GM18951 (cell line): ENCODE results near the gene TBCEL.

ENCODE experiments used
- POLR2A ChIP-seq: IDR thresholded peaks from 4 replicates; pipeline ENCODE4 v1.6.1; 2011; ENCODE audit warnings: mild to moderate bottlenecking; ENCODE audit not compliant: insufficient read length, insufficient read depth; ENCODE audit errors: extremely low read depth
- in situ Hi-C: fragments of 300-500 bp; cut with MboI; formaldehyde crosslinking; loops from one replicate; pipeline ENCODE4 v1.12.0; 2022; ENCODE audit warnings: low sequenced_read_pairs, mixed read lengths, inconsistent platforms; ENCODE audit not compliant: unreplicated experiment

TBCEL gene

DNA sequence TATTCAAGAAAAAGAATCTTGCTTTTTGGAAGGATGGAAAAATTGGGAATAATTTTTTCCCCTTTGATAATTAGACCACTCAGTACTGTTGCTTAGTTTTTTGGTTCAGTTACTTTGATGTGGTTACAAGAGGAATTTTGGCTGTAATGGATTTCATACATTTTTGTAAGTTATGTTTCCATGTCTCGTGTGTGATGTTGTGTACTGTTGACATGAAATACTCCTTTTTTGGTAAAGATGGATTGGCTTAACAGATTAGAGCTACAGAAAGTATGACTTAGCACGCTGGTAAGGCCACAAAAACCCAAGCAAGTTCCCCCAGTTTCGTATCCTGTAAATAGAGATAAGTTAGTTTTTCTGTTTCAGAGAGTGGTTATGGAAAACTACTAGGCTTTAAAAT, 11.9 kb downstream of the TBCEL start:
- TF ChIP-seq POLR2A = no peak
- in situ Hi-C loops = no loop called here

DNA sequence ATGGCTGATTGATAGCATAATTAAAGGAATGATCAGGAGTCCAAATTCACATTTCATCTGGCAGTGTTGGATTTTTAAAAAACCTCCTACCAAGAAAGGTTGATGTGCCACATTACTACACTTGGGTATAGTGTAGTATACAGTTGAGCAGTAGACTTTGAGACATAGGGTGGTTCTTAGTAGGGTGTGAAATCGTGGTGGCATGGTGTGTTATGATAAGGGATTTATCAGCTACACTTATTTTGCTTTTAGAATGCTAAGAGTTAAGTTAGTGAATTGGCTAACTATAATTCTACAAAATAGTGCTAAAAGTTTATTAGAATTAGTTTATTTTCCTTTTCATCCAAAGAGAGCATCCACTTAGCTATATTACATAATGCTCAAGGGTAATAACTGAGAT, 13.1 kb downstream of the TBCEL start:
- no peak for TF ChIP-seq POLR2A
- in situ Hi-C loops = no loop called here

DNA sequence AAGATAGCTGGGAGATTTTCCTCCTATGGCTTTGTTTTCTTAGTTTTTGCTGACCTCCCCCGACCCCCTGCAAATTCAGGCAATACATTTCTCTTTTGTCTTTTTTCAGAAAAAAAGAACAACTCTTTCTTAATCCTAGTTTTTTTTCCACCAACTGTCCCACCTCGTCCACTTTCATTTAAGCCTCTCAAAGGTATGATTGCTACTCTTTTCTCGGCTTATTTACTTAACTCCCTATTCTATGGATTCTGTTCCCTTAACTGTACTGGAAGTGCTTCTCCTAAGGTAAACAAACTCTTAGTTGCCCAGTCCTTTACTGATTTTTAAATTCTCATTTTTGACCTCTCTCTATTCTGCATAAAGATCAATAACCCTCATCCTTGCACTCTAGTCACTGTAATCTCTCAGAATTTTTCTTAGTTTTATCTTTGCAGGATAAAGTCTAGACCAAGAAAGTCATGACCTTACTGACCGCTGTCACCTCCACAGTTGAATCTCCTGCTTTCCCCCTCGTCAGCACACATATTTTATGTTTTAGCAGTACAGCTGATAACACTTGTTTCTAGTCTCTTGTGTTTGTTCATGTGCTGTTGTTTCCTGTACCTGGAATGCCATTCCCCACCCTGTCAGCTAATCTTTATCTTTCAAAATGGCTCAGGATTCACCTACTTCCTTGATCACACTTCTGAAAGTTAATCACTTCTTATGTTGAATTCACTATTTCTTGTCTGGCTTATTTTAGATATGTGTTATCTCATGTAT, 14.9 kb downstream of the TBCEL start:
- TF ChIP-seq POLR2A = no peak
- in situ Hi-C loops = no loop called here

DNA sequence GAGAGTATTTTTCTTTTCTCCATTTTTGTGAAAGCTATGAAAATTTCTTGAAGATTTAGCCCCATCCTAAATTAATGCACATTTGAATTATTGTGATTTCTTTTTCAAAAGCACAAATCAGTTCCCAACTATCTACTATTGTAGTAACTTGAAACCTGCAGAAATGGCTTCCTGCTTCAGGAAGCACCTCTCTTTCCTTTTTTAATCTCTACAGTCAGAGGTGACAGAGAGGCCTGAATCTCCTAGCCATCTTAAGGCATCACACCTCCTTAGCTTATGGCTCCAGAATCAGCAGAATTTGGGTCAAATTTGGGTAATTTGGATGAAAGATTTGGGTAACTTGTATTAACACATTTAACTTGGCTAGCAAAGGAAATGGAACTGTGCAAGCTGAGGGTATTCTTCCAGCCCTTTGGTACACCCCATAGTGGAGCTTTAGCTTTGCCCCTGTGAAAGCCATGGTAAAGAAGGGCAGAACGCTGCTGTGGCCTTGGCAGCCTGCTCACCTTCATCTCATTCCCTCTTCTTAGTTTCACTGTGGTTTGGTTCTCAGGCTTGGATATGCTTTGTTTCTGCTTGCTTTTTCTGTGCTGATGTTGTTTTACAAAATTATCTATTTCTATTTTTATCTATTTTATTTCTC, 16.2 kb downstream of the TBCEL start:
- no peak for TF ChIP-seq POLR2A
- in situ Hi-C loops = no loop called here

DNA sequence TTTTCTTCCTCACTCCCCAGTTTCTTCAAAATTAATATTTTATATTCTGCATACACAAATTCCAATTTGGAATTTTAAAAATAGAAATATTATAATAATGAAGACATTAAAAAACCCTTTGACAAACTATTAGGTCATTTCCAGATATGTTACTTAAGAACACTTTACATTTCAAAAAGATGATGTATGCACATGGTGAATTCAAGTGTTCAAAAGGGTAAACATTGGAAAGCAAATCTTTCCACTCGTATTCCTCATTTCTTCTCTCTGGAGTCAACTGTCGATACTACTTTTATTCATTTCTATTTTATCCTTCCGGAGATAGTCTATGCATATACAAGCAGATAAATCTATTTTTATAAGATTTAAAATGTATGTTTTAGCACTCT, 16.7 kb downstream of the TBCEL start:
- in situ Hi-C loops = no loop called here
- no peak for TF ChIP-seq POLR2A

DNA sequence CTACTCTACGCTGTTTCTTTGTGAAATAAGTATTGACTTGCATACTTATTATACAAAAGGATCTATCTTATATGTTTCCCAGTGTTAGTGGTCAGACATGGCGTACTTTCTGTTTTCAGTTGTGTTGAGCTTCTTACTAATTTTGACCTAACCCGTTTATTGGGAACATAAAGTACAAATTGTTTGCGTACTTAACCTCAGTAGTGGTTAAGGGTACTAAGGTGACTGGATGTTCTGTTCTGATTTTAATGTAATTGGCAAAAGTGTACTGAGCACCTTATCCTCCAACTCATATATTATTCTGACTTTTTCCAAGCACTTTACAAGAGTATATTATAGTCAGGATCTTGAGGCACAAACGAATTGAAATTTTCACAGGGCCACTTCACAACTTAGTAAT, 17.2 kb downstream of the TBCEL start:
- TF ChIP-seq POLR2A = no peak
- in situ Hi-C loops = no loop called here

DNA sequence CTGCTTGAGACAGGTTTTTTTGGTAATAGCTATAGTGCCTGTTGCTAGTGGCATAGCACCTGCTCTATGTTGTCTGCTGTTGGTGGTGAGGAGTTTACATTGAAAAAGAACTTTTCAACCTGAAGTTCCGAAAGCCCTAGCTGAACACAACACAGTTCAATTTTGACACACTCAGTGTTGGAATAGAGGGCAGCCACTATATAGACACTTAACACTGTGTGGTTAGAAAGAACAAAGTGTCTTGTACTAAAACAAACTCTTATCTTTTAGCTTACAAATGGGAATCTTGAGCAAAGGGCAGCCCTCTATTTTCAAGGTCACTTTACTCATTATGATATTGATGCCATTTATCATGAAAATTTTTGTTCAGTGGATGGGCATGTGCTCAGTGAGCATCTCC, 18.4 kb downstream of the TBCEL start:
- in situ Hi-C loops = no loop called here
- no peak for TF ChIP-seq POLR2A

DNA sequence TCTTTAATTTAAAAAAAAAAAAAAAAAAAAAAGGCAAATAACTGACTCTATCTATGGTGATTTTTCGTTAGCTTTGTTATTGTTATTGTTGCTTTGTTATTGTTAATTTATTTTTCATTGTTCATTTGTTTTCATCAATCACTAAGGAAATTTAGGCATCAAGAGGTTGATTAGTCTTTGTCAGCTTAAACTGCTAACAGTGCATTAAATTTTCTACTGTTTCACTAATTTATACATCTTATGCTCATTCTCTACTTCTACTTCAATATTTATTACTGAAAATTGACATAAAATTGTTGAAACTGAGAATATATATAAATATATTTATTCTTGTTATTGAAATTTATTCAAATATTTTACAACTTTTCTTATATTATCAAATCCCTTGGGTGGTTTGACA, 24.0 kb downstream of the TBCEL start:
- in situ Hi-C loops = no loop called here
- no peak for TF ChIP-seq POLR2A

DNA sequence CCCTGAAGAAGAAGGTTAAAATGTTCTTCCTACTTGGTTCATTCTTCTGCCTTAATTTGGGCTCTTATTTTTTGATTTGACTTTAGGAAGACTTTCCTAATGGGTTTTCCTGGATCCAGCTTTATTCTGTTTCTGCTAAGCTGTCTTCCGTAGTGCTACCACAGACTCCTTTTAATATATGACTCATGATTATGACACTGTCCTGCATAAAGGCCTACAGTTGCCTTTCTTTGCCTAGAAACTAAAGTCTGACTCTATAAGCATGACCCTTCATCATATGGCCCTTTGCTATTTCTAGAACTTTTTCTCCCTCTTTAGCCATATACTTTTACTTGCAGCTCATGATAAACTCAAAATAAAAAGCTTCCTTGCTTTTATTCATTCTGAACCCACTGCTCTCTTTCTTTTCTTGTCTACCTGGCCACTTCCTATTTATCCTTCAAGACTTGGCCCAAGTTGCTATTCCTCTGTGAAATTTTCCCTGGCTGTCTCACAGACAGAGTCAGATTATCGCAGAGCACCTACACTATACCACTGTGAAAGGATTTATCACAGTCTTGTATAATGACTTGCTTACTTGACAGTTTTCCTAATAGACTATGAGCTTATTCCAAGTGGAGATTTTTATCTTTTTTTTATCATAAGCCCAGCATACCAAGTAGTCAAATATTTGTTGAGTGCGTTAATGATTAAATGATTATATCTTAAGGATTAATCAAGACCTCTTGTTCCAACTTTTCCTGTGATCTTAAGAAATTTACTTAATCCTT, 24.7 kb downstream of the TBCEL start:
- in situ Hi-C loops = no loop called here
- no peak for TF ChIP-seq POLR2A

DNA sequence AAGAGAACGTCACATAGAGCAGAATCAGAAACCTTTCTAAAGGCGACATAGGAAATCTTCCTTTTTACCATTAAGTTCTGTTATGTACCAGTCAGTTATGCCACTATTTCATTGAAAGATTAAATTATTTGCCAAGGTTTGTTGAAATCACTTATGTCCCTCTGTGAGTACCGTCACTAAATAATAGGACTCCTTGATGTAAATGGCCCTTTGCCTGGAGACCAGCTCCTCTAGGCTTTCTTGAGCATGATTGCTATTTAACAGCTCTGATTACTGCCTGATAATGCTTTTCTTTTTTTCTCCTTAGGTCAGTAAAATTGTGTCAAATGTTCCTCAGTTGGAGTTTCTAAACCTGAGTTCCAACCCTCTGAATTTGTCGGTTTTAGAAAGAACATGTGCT, 29.3 kb downstream of the TBCEL start:
- in situ Hi-C loops = no loop called here
- TF ChIP-seq POLR2A = no peak

DNA sequence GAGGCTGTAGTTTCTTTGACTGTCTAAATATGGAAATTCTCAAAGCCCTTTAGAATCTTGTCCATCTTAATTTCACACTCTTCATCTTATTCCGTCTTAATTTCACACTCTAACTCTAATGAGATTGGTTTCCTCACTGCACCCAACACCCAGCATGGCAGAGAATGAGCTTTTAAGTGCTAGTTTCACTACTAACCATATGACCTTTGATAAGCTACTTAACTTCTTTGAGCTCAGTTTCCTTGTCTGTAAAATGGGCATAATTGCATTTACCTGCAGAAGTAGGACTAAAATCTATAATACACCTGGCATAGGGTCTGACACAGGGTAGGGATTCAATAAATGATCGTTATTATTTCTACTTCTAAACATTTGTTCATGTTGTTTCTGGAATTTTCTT, 30.4 kb downstream of the TBCEL start:
- TF ChIP-seq POLR2A = no peak
- in situ Hi-C loops = no loop called here

DNA sequence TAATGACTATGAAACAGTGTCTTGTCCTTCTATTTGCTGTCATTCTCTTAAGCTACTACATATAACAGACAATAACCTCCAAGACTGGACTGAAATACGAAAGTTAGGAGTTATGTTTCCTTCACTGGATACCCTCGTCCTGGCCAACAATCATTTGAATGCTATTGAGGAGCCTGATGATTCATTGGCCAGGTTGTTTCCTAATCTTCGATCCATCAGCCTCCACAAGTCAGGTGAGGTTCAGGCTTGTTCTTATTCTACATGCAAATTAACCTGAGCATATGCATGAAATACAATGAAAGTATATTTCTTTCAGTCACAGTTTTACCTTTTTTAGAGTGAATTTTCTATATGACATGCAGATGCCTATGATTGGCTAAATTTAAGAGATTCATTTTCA, 31.2 kb downstream of the TBCEL start:
- in situ Hi-C loops = no loop called here
- TF ChIP-seq POLR2A = no peak

DNA sequence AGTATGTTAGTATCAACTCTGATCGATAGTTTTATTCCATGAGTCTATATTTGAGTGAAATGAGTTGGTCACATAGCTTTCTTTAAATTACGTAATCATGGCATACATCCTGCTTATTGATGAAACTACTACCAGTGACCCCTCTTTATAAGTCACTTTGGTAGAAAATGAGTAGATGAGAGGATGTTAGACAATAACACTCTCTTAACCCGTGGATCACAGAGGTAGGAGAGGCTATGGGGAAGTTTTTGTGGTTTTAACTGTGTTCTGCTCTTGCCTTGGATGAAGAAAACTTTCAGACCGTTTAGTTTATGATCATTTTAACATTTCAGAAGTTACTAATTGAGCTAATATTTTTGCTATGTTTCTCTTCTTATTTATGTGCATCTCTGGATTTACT, 34.0 kb downstream of the TBCEL start:
- in situ Hi-C loops = no loop called here
- TF ChIP-seq POLR2A = no peak

DNA sequence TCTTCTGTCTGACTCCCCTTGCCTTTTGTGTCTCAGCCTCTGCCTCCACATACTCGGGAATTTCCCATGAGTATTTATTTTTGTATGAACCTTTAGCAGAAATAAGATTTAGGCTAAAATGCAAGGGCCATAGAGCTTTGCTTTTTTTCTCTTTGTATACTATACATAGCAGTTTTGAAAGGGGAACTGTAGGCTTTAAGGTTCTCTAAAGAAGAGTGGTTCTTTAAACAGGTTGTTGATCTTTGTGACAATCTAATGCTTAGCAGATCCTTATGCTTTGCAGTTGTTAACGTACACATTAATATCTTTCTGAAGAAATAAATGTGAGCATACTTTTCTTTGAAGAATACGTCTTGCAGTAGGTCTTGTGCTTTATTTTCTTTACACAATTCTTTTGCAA, 35.0 kb downstream of the TBCEL start:
- in situ Hi-C loops = no loop called here
- TF ChIP-seq POLR2A = no peak
